Panc1 (cell line): ENCODE measurements around the gene LYST. TPM values are rescaled to one million over a fixed set of nuclear protein-coding genes. Genes with fewer than 3 reads are reported as not detected.
"Not testable (repeated sequence)": the region's sequence is repeated elsewhere in the genome, so short reads cannot be mapped to it uniquely, and the experiment has no call there.

Experiments
- ATAC-seq: fragments of 200-7000 bp; cut with Tn5 transposase; 2 replicates; pipeline ENCODE4 v1.9.1; 2020; ENCODE audit warnings: mild to moderate bottlenecking, moderate library complexity
- BruUV-seq: library from RNA; stranded (reverse); fragments of 400-500 nt; replicated peaks from 2 replicates; lab custom pipeline; 2021; lab: Mats Ljungman, UMichigan
- CTCF ChIA-PET: fragments of 300-600 bp; sonication (Branson Sonifier 250); formaldehyde crosslinking; loops from one replicate; lab custom pipeline; 2022; ENCODE audit warnings: antibody characterized with exemption; lab: Charles Lee
- POLR2A ChIA-PET: fragments of 300-600 bp; sonication (Branson Sonifier 250); formaldehyde crosslinking; loops from one replicate; lab custom pipeline; 2022; ENCODE audit warnings: antibody characterized with exemption; lab: Charles Lee
- DNase-seq: peaks from one replicate; pipeline ENCODE4 v3.0.0-alpha.2; 2010; ENCODE audit warnings: low read depth, low spot score
- H3K27ac ChIP-seq: 2 replicates; pipeline ENCODE4 v1.5.1; 2011; ENCODE audit warnings: mild to moderate bottlenecking, low read length, inconsistent platforms
- H3K27me3 ChIP-seq: fragments of 200-500 bp; sonication (Bioruptor generic); 2 replicates; pipeline ENCODE4 v1.6.0; 2014; ENCODE audit warnings: low read length, inconsistent platforms; ENCODE audit not compliant: control insufficient read depth, insufficient read depth
- H3K36me3 ChIP-seq: fragments of 200-500 bp; sonication (Bioruptor generic); 2 replicates; pipeline ENCODE4 v1.5.1; 2014; ENCODE audit warnings: inconsistent platforms, mild to moderate bottlenecking, low read length, moderate library complexity; ENCODE audit not compliant: control insufficient read depth, insufficient read depth
- H3K4me1 ChIP-seq: 2 replicates; pipeline ENCODE4 v1.5.1; 2011; ENCODE audit warnings: inconsistent platforms, mild to moderate bottlenecking, low read length, moderate library complexity; ENCODE audit not compliant: control insufficient read depth, insufficient read depth
- H3K4me3 ChIP-seq, 2 experiments: 2 replicates each; pipeline ENCODE4 v1.5.1; 2011 to 2012; ENCODE audit warnings: low read depth in 2 of 2, low read length in 2 of 2, mild to moderate bottlenecking in 2 of 2, inconsistent platforms in 1 of 2, moderate library complexity in 1 of 2
- H3K9me3 ChIP-seq: fragments of 200-500 bp; sonication (Bioruptor generic); 2 replicates; pipeline ENCODE4 v1.5.1; 2014; ENCODE audit warnings: low read depth, mild to moderate bottlenecking, inconsistent platforms, low read length, moderate library complexity; ENCODE audit not compliant: control insufficient read depth, insufficient read depth
- POLR2AphosphoS5 ChIP-seq: IDR thresholded peaks from 2 replicates; pipeline ENCODE4 v1.6.1; 2012; ENCODE audit warnings: mild to moderate bottlenecking, low read depth, low read length, moderate library complexity
- REST ChIP-seq, 2 experiments: IDR thresholded peaks; 2 replicates each; pipeline ENCODE4 v1.6.1; 2011 to 2012; ENCODE audit warnings: low read depth in 2 of 2, control low read depth in 1 of 2, low read length in 1 of 2, mild to moderate bottlenecking in 1 of 2, moderate library complexity in 1 of 2; ENCODE audit not compliant: insufficient read depth in 1 of 2
- SIN3A ChIP-seq: IDR thresholded peaks from 2 replicates; pipeline ENCODE4 v1.6.1; 2012; ENCODE audit warnings: low read depth, mild to moderate bottlenecking, low read length, moderate library complexity, borderline replicate concordance; ENCODE audit not compliant: insufficient read depth
- TCF7L2 ChIP-seq: IDR thresholded peaks from 2 replicates; pipeline ENCODE4 v1.6.1; 2011; ENCODE audit warnings: mild to moderate bottlenecking, low read depth, low read length, inconsistent platforms
- in situ Hi-C: cut with HindIII; loops from 2 replicates; pipeline ENCODE4 v1.10.0; 2016; ENCODE audit warnings: low sequenced_read_pairs, low pct_unique_long_range_greater_than_20kb
- intact Hi-C: fragments of 100-400 bp; cut with micrococcal nuclease; formaldehyde crosslinking; loops from one replicate; pipeline ENCODE4 v1.10.0; 2022; ENCODE audit not compliant: unreplicated experiment
- total RNA-seq: library from RNA; stranded (reverse); gene quantifications from one replicate; pipeline ENCODE4 v1.2.1, GENCODE V29; 2021; ENCODE audit not compliant: unreplicated experiment
- TF ChIP-seq, protein P1 (sequence below): fragments of 450-650 bp; IDR thresholded peaks from 2 replicates; pipeline ENCODE4 v1.5.1; 2017; ENCODE audit warnings: mild to moderate bottlenecking

LYST gene
- total RNA-seq, 1 experiment from 2014 or later = 75.2 TPM

- no peaks in the 10 kb centered on the region for H3K9me3 ChIP-seq
- POLR2A ChIA-PET = no interaction called here
- BruUV-seq = no TSS peak
- CTCF ChIA-PET = interaction anchor here (0.5 kb wide), 1 partner anchor 28 kb away, joined by 3 read pairs; no protein-coding TSS in a partner anchor
- H3K27ac ChIP-seq = peak overlapping the region; percentile 99
- in situ Hi-C loops = no loop called here
- H3K4me1 ChIP-seq = peaks cover 66% of the 10 kb centered on the region
- no peak for TF ChIP-seq POLR2AphosphoS5
- no peak for TF ChIP-seq REST (IDR thresholded peaks at IDR 0.05; ENCODE audit: insufficient read depth in 1 of 2, low read depth in 2 of 2, low read length in 1 of 2)
- TF ChIP-seq, protein P1, sequence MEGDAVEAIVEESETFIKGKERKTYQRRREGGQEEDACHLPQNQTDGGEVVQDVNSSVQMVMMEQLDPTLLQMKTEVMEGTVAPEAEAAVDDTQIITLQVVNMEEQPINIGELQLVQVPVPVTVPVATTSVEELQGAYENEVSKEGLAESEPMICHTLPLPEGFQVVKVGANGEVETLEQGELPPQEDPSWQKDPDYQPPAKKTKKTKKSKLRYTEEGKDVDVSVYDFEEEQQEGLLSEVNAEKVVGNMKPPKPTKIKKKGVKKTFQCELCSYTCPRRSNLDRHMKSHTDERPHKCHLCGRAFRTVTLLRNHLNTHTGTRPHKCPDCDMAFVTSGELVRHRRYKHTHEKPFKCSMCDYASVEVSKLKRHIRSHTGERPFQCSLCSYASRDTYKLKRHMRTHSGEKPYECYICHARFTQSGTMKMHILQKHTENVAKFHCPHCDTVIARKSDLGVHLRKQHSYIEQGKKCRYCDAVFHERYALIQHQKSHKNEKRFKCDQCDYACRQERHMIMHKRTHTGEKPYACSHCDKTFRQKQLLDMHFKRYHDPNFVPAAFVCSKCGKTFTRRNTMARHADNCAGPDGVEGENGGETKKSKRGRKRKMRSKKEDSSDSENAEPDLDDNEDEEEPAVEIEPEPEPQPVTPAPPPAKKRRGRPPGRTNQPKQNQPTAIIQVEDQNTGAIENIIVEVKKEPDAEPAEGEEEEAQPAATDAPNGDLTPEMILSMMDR = no peak
- no peak for TF ChIP-seq SIN3A
- TF ChIP-seq TCF7L2 = no peak
- intact Hi-C loops = no loop called here
- no peak for DNase-seq
- H3K36me3 ChIP-seq = no peaks in the 10 kb centered on the region
- H3K27me3 ChIP-seq = no peaks in the 10 kb centered on the region
- ATAC-seq = no peak
- no peak overlapping the region for H3K4me3 ChIP-seq
These were observed 40.6 kb upstream of the LYST start for GRCh38 chr1:235907187-235907896.

- no peaks in the 10 kb centered on the region for H3K36me3 ChIP-seq
- POLR2A ChIA-PET = no interaction called here
- H3K27me3 ChIP-seq = no peaks in the 10 kb centered on the region
- no peaks in the 10 kb centered on the region; the same call in 1 of the 2 replicates for H3K9me3 ChIP-seq
- H3K27ac ChIP-seq = peak overlapping the region; percentile 99
- no TSS peak for BruUV-seq
- DNase-seq = no peak
- peaks cover 66% of the 10 kb centered on the region for H3K4me1 ChIP-seq
- intact Hi-C loops (no loop called here), in situ Hi-C loops (no loop called here)
- no peak for ATAC-seq
- no peak overlapping the region for H3K4me3 ChIP-seq
- CTCF ChIA-PET = interaction anchor here (0.5 kb wide), 2 partner anchors 27 to 47 kb away, joined by 3 read pairs; no protein-coding TSS in a partner anchor
- TF ChIP-seq REST (IDR thresholded peaks at IDR 0.05; ENCODE audit: insufficient read depth in 1 of 2, low read depth in 2 of 2, low read length in 1 of 2) = no peak
- no peak for TF ChIP-seq POLR2AphosphoS5
- TF ChIP-seq, protein P1 = no peak
These were observed 39.7 kb upstream of the LYST start for GRCh38 chr1:235906436-235906835.

DNA sequence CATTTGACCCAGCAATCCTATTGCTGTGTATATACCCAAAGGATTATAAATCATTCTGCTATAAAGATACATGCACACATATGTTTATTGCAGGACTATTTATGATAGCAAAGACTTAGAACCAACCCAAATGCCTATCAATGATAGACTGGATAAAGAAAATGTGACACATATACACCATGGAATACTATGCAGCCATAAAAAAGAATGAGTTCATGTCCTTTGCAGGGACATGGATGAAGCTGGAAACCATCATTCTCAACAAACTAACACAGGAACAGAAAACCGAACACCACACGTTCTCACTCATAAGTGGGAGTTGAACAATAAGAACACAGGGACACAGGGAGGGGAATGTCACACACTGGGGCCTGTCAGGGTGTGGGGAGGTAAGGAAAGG is 37.1 kb upstream of the LYST start:
- H3K27ac ChIP-seq = peak overlapping the region; percentile 99
- H3K27me3 ChIP-seq, CTCF ChIA-PET, H3K4me3 ChIP-seq, in situ Hi-C loops, POLR2A ChIA-PET, intact Hi-C loops, ATAC-seq, BruUV-seq, H3K36me3 ChIP-seq, DNase-seq, H3K9me3 ChIP-seq: not testable (repeated sequence)
- H3K4me1 ChIP-seq = peaks cover 55% of the 10 kb centered on the region
